CD8-positive, alpha-beta memory T cell (primary cell): ENCODE results near the gene OR4P4. TPM values are rescaled to one million over a fixed set of nuclear protein-coding genes. Genes with fewer than 3 reads are reported as not detected.

ENCODE experiments used
- CTCF ChIA-PET: fragments of 350-600 bp; sonication (Branson Sonifier 250); formaldehyde crosslinking; loops from one replicate; lab custom pipeline; 2021; ENCODE audit warnings: antibody characterized with exemption; lab: Charles Lee
- POLR2A ChIA-PET: fragments of 350-600 bp; sonication (Branson Sonifier 250); formaldehyde crosslinking; loops from one replicate; lab custom pipeline; 2021; ENCODE audit warnings: antibody characterized with exemption; lab: Charles Lee
- DNase-seq, 5 donors: peaks; one replicate each; pipeline versions ENCODE4 v3.0.0 to v3.0.0-alpha.2; 2020 to 2022; ENCODE audit warnings: mixed read lengths in 1 of 5
- H3K27ac ChIP-seq: one replicate; pipeline ENCODE4 v1.7.0; 2013; ENCODE audit warnings: low read depth, mild to moderate bottlenecking, low read length, moderate library complexity
- H3K27me3 ChIP-seq: 2 replicates; pipeline ENCODE4 v1.7.0; 2013; ENCODE audit warnings: low read length, mild to moderate bottlenecking; ENCODE audit not compliant: insufficient read depth, poor library complexity, severe bottlenecking
- H3K36me3 ChIP-seq: 2 replicates; pipeline ENCODE4 v1.7.0; 2013; ENCODE audit warnings: mild to moderate bottlenecking, low read length, moderate library complexity; ENCODE audit not compliant: insufficient read depth
- H3K4me1 ChIP-seq: 2 replicates; pipeline ENCODE4 v1.7.0; 2013; ENCODE audit warnings: mild to moderate bottlenecking, low read length, moderate library complexity; ENCODE audit not compliant: insufficient read depth
- H3K4me3 ChIP-seq: 2 replicates; pipeline ENCODE4 v1.7.0; 2013; ENCODE audit warnings: mild to moderate bottlenecking, low read length
- H3K9me3 ChIP-seq: 2 replicates; pipeline ENCODE4 v1.7.0; 2013; ENCODE audit warnings: mild to moderate bottlenecking, low read length
- H3K27ac Mint-ChIP-seq, 8 donors: one replicate each; pipeline ENCODE4 v1.8.0; 2020 to 2021; ENCODE audit warnings: mixed read lengths in 8 of 8, mild to moderate bottlenecking in 6 of 8, inconsistent platforms in 3 of 8, moderate library complexity in 3 of 8
- H3K27me3 Mint-ChIP-seq, 2 donors: one replicate each; pipeline ENCODE4 v1.8.0; 2020 to 2021; ENCODE audit warnings: mixed read lengths in 2 of 2, mild to moderate bottlenecking in 1 of 2, moderate library complexity in 1 of 2
- H3K36me3 Mint-ChIP-seq, 3 donors: one replicate each; pipeline ENCODE4 v1.8.0; 2020 to 2021; ENCODE audit warnings: mixed read lengths in 3 of 3, inconsistent platforms in 1 of 3, mild to moderate bottlenecking in 1 of 3
- H3K4me1 Mint-ChIP-seq, 3 donors: one replicate each; pipeline ENCODE4 v1.8.0; 2020 to 2021; ENCODE audit warnings: mixed read lengths in 3 of 3, inconsistent platforms in 1 of 3, mild to moderate bottlenecking in 1 of 3
- H3K4me3 Mint-ChIP-seq, 7 donors: one replicate each; pipeline ENCODE4 v1.8.0; 2020 to 2021; ENCODE audit warnings: mixed read lengths in 7 of 7, mild to moderate bottlenecking in 6 of 7, moderate library complexity in 4 of 7, inconsistent platforms in 2 of 7
- H3K9me3 Mint-ChIP-seq, 5 donors: one replicate each; pipeline ENCODE4 v1.8.0; 2020 to 2022; ENCODE audit warnings: mixed read lengths in 5 of 5, mild to moderate bottlenecking in 3 of 5, moderate library complexity in 2 of 5, inconsistent platforms in 1 of 5
- polyA plus RNA-seq: library from polyadenylated mRNA; unstranded; fragments of 300-500 nt; fragmentation: Illumina TruSeq; gene quantifications from one replicate; pipeline ENCODE4 v1.2.3, GENCODE V29; 2021
- total RNA-seq, 2 experiments: library from RNA; stranded (reverse); gene quantifications; one replicate each; pipeline ENCODE4 v1.2.3, GENCODE V29; 2021

The OR4P4 gene
- total and polyA plus RNA-seq, 3 experiments from 2014 or later: not detected

GRCh38 chr11:55661901-55662300 is 27.0 kb downstream of the OR4P4 start, which contains the start of gene OR4C6:
OR4C6 (plus strand) TSS chr11:55662201; CDS start chr11:55665167, 2,966 bp downstream.
- Histone ChIP-seq H3K4me1 (no peaks in the 10 kb centered on the region), H3K4me3 (no peak within 1 kb of the TSS), H3K9me3 (no peaks in the 10 kb centered on the region), H3K36me3 (no peaks in the 10 kb centered on the region), H3K27me3 (no peaks in the 10 kb centered on the region), H3K27ac (no peak within 1 kb of the TSS)
- no peaks in the 10 kb centered on the region for H3K4me1 Mint-ChIP-seq
- H3K27me3 Mint-ChIP-seq: no peaks in the 10 kb centered on the region
- H3K4me3 Mint-ChIP-seq: no peak within 1 kb of the TSS
- no peak for DNase-seq
- no peak within 1 kb of the TSS for H3K27ac Mint-ChIP-seq
- H3K9me3 Mint-ChIP-seq: peaks cover 6 to 33% (median 10%) of the 10 kb centered on the region in 5 donors
- no peaks in the 10 kb centered on the region for H3K36me3 Mint-ChIP-seq
- POLR2A ChIA-PET: no interaction called here
- CTCF ChIA-PET: no interaction called here

GRCh38 chr11:55669376-55669775 is 34.5 kb downstream of the OR4P4 start:
- ChIA-PET POLR2A (no interaction called here), CTCF (no interaction called here)
- Mint-ChIP-seq H3K27ac (no peak overlapping the region), H3K4me3 (no peak overlapping the region), H3K9me3 (peaks cover 3 to 12% (median 8%) of the 10 kb centered on the region in 5 donors), H3K36me3 (no peaks in the 10 kb centered on the region), H3K27me3 (no peaks in the 10 kb centered on the region), H3K4me1 (no peaks in the 10 kb centered on the region)
- Histone ChIP-seq H3K36me3 (no peaks in the 10 kb centered on the region), H3K27me3 (no peaks in the 10 kb centered on the region), H3K4me3 (no peak overlapping the region), H3K4me1 (no peaks in the 10 kb centered on the region), H3K27ac (no peak overlapping the region), H3K9me3 (no peaks in the 10 kb centered on the region)
- no peak for DNase-seq

DNA sequence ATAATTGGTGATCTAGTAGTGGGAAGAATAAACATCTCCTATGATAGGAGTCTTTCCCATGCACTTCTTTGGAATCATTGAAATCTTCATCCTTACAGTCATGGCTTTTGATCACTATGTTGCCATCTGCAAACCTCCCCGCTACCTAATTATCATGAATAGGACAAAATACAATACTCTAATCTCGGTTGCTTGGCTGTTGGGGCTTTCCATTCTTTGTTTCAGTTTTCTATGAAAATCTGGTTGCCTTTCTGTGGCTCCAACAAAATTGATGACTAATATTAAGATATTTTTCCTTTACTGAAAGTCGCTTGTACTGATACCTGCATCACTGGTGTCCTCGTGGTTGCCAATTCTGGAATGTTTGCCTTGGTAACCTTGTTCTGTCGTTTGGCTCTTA is 38.9 kb downstream of the OR4P4 start:
- H3K4me3 Mint-ChIP-seq: no peak overlapping the region
- peaks cover 0 to 16% (median 2%) of the 10 kb centered on the region in 5 donors for H3K9me3 Mint-ChIP-seq
- Histone ChIP-seq H3K27ac (no peak overlapping the region), H3K9me3 (no peaks in the 10 kb centered on the region), H3K4me3 (no peak overlapping the region), H3K36me3 (no peaks in the 10 kb centered on the region), H3K27me3 (no peaks in the 10 kb centered on the region), H3K4me1 (no peaks in the 10 kb centered on the region)
- ChIA-PET POLR2A (no interaction called here), CTCF (no interaction called here)
- DNase-seq: no peak
- H3K27ac Mint-ChIP-seq: no peak overlapping the region
- no peaks in the 10 kb centered on the region for H3K36me3 Mint-ChIP-seq
- no peaks in the 10 kb centered on the region for H3K27me3 Mint-ChIP-seq
- H3K4me1 Mint-ChIP-seq: no peaks in the 10 kb centered on the region

Other genes starting within 250 kb of the OR4P4 start
- not detected for gene OR4C15, start 80.6 kb upstream of the OR4P4 start, total RNA-seq
- gene OR4C15, start 80.6 kb upstream of the OR4P4 start, polyA plus RNA-seq: not detected
- not detected for gene OR4C16, start 63.0 kb upstream of the OR4P4 start, total RNA-seq
- not detected for gene OR4C16, start 63.0 kb upstream of the OR4P4 start, polyA plus RNA-seq
- gene OR4C11, start 27.5 kb upstream of the OR4P4 start, total RNA-seq: not detected
- gene OR4C11, start 27.5 kb upstream of the OR4P4 start, polyA plus RNA-seq: not detected
- not detected for gene OR4S2, start 13.2 kb downstream of the OR4P4 start, total RNA-seq
- gene OR4S2, start 13.2 kb downstream of the OR4P4 start, polyA plus RNA-seq: not detected
- not detected for gene OR4C6, start 27.1 kb downstream of the OR4P4 start, total RNA-seq
- gene OR4C6, start 27.1 kb downstream of the OR4P4 start, polyA plus RNA-seq: not detected
- not detected for gene OR5D13, start 138.3 kb downstream of the OR4P4 start, total RNA-seq
- gene OR5D13, start 138.3 kb downstream of the OR4P4 start, polyA plus RNA-seq: not detected
- gene OR5D14, start 160.4 kb downstream of the OR4P4 start, total RNA-seq: not detected
- not detected for gene OR5D14, start 160.4 kb downstream of the OR4P4 start, polyA plus RNA-seq
- gene OR5L1, start 176.3 kb downstream of the OR4P4 start, total RNA-seq: not detected
- gene OR5L1, start 176.3 kb downstream of the OR4P4 start, polyA plus RNA-seq: not detected
- not detected for gene OR5D18, start 184.5 kb downstream of the OR4P4 start, total RNA-seq
- gene OR5D18, start 184.5 kb downstream of the OR4P4 start, polyA plus RNA-seq: not detected
- not detected for gene OR5L2, start 192.1 kb downstream of the OR4P4 start, total RNA-seq
- gene OR5L2, start 192.1 kb downstream of the OR4P4 start, polyA plus RNA-seq: not detected
- not detected for gene OR5D16, start 203.6 kb downstream of the OR4P4 start, total RNA-seq
- not detected for gene OR5D16, start 203.6 kb downstream of the OR4P4 start, polyA plus RNA-seq
- not detected for gene TRIM51, start 248.2 kb downstream of the OR4P4 start, total RNA-seq
- gene TRIM51, start 248.2 kb downstream of the OR4P4 start, polyA plus RNA-seq: not detected